ENCODE results near the gene TTC36. TPM values are rescaled to one million over a fixed set of nuclear protein-coding genes. Genes with fewer than 3 reads are reported as not detected.

The TTC36 gene
- total RNA-seq, 1 donor, result 1.1 TPM

DNA sequence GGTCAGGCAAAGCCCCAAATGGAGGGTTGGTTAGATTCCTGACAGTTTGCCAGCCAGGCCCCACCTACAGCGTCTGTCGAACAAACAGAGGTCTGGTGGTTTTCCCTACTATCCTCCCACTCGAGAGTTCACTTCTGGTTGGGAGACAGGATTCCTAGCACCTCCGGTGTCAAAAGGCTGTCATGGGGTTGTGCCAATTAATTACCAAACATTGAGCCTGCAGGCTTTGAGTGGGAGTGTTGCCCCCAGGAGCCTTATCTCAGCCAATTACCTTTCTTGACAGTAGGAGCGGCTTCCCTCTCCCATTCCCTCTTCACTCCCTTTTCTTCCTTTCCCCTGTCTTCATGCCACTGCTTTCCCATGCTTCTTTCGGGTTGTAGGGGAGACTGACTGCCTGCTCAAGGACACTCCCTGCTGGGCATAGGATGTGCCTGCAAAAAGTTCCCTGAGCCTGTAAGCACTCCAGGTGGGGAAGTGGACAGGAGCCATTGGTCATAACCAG, 4.7 kb upstream of the TTC36 start:
- Histone ChIP-seq H3K79me2 (ENCODE audit: insufficient read depth, low read length) (no peaks in the 10 kb centered on the region), H3K36me3 (ENCODE audit: insufficient read depth, low read length) (peaks cover 66% of the 10 kb centered on the region), H3K9me3 (ENCODE audit: low read depth, low read length) (no peaks in the 10 kb centered on the region), H4K20me1 (ENCODE audit: insufficient read depth, low read length) (peaks cover 4% of the 10 kb centered on the region), H3K4me2 (ENCODE audit: insufficient read depth, low read length) (no peak overlapping the region), H3K4me3 (ENCODE audit: insufficient read depth, low read length) (no peak overlapping the region), H3K4me1 (ENCODE audit: insufficient read depth, low read length) (no peaks in the 10 kb centered on the region), H3K27ac (ENCODE audit: low read depth, low read length) (no peak overlapping the region), H2AFZ (ENCODE audit: low read length) (no peak overlapping the region), H3K27me3 (ENCODE audit: insufficient read depth, low read length) (no peaks in the 10 kb centered on the region)
- TF ChIP-seq, protein P1, sequence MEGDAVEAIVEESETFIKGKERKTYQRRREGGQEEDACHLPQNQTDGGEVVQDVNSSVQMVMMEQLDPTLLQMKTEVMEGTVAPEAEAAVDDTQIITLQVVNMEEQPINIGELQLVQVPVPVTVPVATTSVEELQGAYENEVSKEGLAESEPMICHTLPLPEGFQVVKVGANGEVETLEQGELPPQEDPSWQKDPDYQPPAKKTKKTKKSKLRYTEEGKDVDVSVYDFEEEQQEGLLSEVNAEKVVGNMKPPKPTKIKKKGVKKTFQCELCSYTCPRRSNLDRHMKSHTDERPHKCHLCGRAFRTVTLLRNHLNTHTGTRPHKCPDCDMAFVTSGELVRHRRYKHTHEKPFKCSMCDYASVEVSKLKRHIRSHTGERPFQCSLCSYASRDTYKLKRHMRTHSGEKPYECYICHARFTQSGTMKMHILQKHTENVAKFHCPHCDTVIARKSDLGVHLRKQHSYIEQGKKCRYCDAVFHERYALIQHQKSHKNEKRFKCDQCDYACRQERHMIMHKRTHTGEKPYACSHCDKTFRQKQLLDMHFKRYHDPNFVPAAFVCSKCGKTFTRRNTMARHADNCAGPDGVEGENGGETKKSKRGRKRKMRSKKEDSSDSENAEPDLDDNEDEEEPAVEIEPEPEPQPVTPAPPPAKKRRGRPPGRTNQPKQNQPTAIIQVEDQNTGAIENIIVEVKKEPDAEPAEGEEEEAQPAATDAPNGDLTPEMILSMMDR (IDR thresholded peaks at IDR 0.05; ENCODE audit: extremely low read depth, low read depth, low read length), result peak; percentile 48
- peak; percentile 82 for DNase-seq (ENCODE audit: insufficient read length, low spot score, missing footprints)

DNA sequence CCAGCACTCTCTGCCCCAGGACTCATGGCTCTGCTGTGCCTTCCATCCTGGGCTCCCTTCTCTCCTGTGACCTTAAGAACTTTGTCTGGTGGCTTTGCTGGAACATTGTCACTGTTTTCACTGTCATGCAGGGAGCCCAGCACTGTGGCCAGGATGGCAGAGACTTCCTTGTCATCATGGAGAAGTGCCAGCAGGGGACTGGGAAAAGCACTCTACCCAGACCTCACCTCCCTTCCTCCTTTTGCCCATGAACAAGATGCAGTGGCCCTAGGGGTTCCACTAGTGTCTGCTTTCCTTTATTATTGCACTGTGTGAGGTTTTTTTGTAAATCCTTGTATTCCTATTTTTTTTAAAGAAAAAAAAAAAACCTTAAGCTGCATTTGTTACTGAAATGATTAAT, 2.9 kb upstream of the TTC36 start:
- peaks cover 4% of the 10 kb centered on the region for H4K20me1 ChIP-seq (ENCODE audit: insufficient read depth, low read length)
- no peaks in the 10 kb centered on the region for H3K79me2 ChIP-seq (ENCODE audit: insufficient read depth, low read length)
- no peaks in the 10 kb centered on the region for H3K27me3 ChIP-seq (ENCODE audit: insufficient read depth, low read length)
- H3K4me1 ChIP-seq (ENCODE audit: insufficient read depth, low read length), result no peaks in the 10 kb centered on the region
- TF ChIP-seq, protein P1 (IDR thresholded peaks at IDR 0.05; ENCODE audit: extremely low read depth, low read depth, low read length), result no peak
- H2AFZ ChIP-seq (ENCODE audit: low read length), result no peak overlapping the region
- H3K4me3 ChIP-seq (ENCODE audit: insufficient read depth, low read length), result no peak overlapping the region
- H3K27ac ChIP-seq (ENCODE audit: low read depth, low read length), result no peak overlapping the region
- no peak for DNase-seq (ENCODE audit: insufficient read length, low spot score, missing footprints)
- H3K36me3 ChIP-seq (ENCODE audit: insufficient read depth, low read length), result peaks cover 59% of the 10 kb centered on the region
- H3K9me3 ChIP-seq (ENCODE audit: low read depth, low read length), result no peaks in the 10 kb centered on the region
- H3K4me2 ChIP-seq (ENCODE audit: insufficient read depth, low read length), result no peak overlapping the region

DNA sequence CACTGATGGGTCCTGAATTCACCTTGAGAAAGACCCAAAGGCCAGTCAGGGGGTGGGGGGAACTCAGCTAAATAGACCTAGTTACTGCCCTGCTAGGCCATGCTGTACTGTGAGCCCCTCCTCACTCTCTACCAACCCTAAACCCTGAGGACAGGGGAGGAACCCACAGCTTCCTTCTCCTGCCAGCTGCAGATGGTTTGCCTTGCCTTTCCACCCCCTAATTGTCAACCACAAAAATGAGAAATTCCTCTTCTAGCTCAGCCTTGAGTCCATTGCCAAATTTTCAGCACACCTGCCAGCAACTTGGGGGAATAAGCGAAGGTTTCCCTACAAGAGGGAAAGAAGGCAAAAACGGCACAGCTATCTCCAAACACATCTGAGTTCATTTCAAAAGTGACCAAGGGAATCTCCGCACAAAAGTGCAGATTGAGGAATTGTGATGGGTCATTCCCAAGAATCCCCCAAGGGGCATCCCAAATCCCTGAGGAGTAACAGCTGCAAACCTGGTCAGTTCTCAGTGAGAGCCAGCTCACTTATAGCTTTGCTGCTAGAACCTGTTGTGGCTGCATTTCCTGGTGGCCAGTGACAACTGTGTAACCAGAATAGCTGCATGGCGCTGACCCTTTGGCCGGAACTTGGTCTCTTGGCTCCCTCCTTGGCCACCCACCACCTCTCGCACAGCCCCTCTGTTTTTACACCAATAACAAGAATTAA, 2.4 kb upstream of the TTC36 start:
- no peak overlapping the region for H3K27ac ChIP-seq (ENCODE audit: low read depth, low read length)
- H3K4me1 ChIP-seq (ENCODE audit: insufficient read depth, low read length), result peaks cover under 1% of the 10 kb centered on the region
- no peak for DNase-seq (ENCODE audit: insufficient read length, low spot score, missing footprints)
- no peaks in the 10 kb centered on the region for H3K27me3 ChIP-seq (ENCODE audit: insufficient read depth, low read length)
- no peak overlapping the region for H2AFZ ChIP-seq (ENCODE audit: low read length)
- no peak overlapping the region for H3K4me2 ChIP-seq (ENCODE audit: insufficient read depth, low read length)
- H4K20me1 ChIP-seq (ENCODE audit: insufficient read depth, low read length), result peaks cover 4% of the 10 kb centered on the region
- no peak overlapping the region for H3K4me3 ChIP-seq (ENCODE audit: insufficient read depth, low read length)
- H3K36me3 ChIP-seq (ENCODE audit: insufficient read depth, low read length), result peaks cover 54% of the 10 kb centered on the region
- no peaks in the 10 kb centered on the region for H3K9me3 ChIP-seq (ENCODE audit: low read depth, low read length)
- H3K79me2 ChIP-seq (ENCODE audit: insufficient read depth, low read length), result no peaks in the 10 kb centered on the region
- TF ChIP-seq, protein P1 (IDR thresholded peaks at IDR 0.05; ENCODE audit: extremely low read depth, low read depth, low read length), result no peak

DNA sequence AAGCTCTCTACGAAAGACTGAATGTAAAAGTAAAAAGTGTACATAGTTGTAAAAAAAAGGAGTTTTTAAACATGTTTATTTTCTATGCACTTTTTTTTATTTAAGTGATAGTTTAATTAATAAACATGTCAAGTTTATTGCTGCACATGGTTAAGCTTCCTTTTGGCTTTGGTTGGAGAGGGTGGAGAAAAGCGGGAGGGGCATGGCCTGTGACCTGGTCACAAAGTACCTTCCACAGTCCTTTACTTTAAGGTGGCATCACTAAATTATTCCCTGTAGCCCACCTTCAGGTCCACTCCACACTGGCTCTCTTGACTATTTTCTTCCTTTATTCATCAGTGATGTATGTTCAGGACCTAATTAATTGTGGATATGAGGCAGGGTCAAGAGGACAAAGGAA, 586 bp upstream of the TTC36 start:
- Histone ChIP-seq H2AFZ (ENCODE audit: low read length) (no peak overlapping the region), H3K4me3 (ENCODE audit: insufficient read depth, low read length) (no peak overlapping the region), H3K4me1 (ENCODE audit: insufficient read depth, low read length) (peaks cover 11% of the 10 kb centered on the region), H3K79me2 (ENCODE audit: insufficient read depth, low read length) (no peaks in the 10 kb centered on the region), H3K27me3 (ENCODE audit: insufficient read depth, low read length) (no peaks in the 10 kb centered on the region), H4K20me1 (ENCODE audit: insufficient read depth, low read length) (peaks cover 4% of the 10 kb centered on the region), H3K4me2 (ENCODE audit: insufficient read depth, low read length) (no peak overlapping the region), H3K36me3 (ENCODE audit: insufficient read depth, low read length) (peaks cover 36% of the 10 kb centered on the region), H3K9me3 (ENCODE audit: low read depth, low read length) (no peaks in the 10 kb centered on the region), H3K27ac (ENCODE audit: low read depth, low read length) (no peak overlapping the region)
- DNase-seq (ENCODE audit: insufficient read length, low spot score, missing footprints), result no peak
- TF ChIP-seq, protein P1 (IDR thresholded peaks at IDR 0.05; ENCODE audit: extremely low read depth, low read depth, low read length), result no peak

Measured in osteoblast (primary cell).